PC-9 (cell line): ENCODE results near the gene CXCL17. TPM values are rescaled to one million over a fixed set of nuclear protein-coding genes. Genes with fewer than 3 reads are reported as not detected.

ENCODE experiments used
- BruUV-seq: library from RNA; stranded (reverse); fragments of 400-500 nt; replicated peaks from 2 replicates; lab custom pipeline; 2021; lab: Mats Ljungman, UMichigan
- CTCF ChIA-PET: fragments of 300-600 bp; sonication (Branson Sonifier 250); formaldehyde crosslinking; loops from one replicate; lab custom pipeline; 2022; ENCODE audit warnings: antibody characterized with exemption; lab: Charles Lee
- POLR2A ChIA-PET: fragments of 300-600 bp; sonication (Branson Sonifier 250); formaldehyde crosslinking; loops from one replicate; lab custom pipeline; 2022; ENCODE audit warnings: antibody characterized with exemption; ENCODE audit not compliant: unreplicated experiment; lab: Charles Lee
- DNase-seq, 2 experiments: peaks; one replicate each; pipeline versions ENCODE4 v3.0.0 to v3.0.0-alpha.2; 2015 to 2022; ENCODE audit warnings: mixed read lengths in 1 of 2
- H2AFZ ChIP-seq: fragments of 200-600 bp; sonication (generic); 2 replicates; pipeline ENCODE4 v1.8.1; 2017; ENCODE audit warnings: antibody characterized with exemption
- H3F3A ChIP-seq: fragments of 200-600 bp; sonication (generic); 2 replicates; pipeline ENCODE4 v1.8.1; 2017; ENCODE audit warnings: antibody characterized with exemption, mild to moderate bottlenecking, low read depth; ENCODE audit not compliant: insufficient read depth
- H3K27ac ChIP-seq: fragments of 200-600 bp; sonication (generic); 2 replicates; pipeline ENCODE4 v1.6.1; 2016; ENCODE audit warnings: mixed run types
- H3K27me3 ChIP-seq: fragments of 200-600 bp; sonication (generic); 2 replicates; pipeline ENCODE4 v1.6.1; 2016; ENCODE audit warnings: low read depth, mixed run types; ENCODE audit not compliant: insufficient read depth
- H3K36me3 ChIP-seq: fragments of 200-600 bp; sonication (generic); 2 replicates; pipeline ENCODE4 v1.6.1; 2016; ENCODE audit warnings: low read depth, mixed run types
- H3K4me1 ChIP-seq: fragments of 200-600 bp; sonication (generic); replicated peaks from 2 replicates; pipeline ENCODE4 v1.6.1; 2016; ENCODE audit warnings: mixed run types; ENCODE audit not compliant: insufficient read depth
- H3K4me2 ChIP-seq: fragments of 200-600 bp; sonication (generic); 2 replicates; pipeline ENCODE4 v1.6.1; 2017; ENCODE audit warnings: mixed run types
- H3K4me3 ChIP-seq: fragments of 200-600 bp; sonication (generic); 2 replicates; pipeline ENCODE4 v1.6.1; 2016; ENCODE audit warnings: mixed run types
- H3K79me2 ChIP-seq: fragments of 200-600 bp; sonication (generic); 2 replicates; pipeline ENCODE4 v1.6.1; 2017; ENCODE audit warnings: low read depth, mixed run types
- H3K9me2 ChIP-seq: fragments of 200-600 bp; sonication (generic); 2 replicates; pipeline ENCODE4 v1.8.1; 2017; ENCODE audit warnings: mild to moderate bottlenecking; ENCODE audit not compliant: insufficient read depth
- H3K9me3 ChIP-seq: fragments of 200-600 bp; sonication (generic); 2 replicates; pipeline ENCODE4 v1.8.1; 2016; ENCODE audit warnings: low read depth; ENCODE audit not compliant: insufficient read depth
- H4K20me1 ChIP-seq: fragments of 200-600 bp; sonication (generic); 2 replicates; pipeline ENCODE4 v1.8.1; 2017; ENCODE audit not compliant: insufficient read depth
- EZH2 ChIP-seq: fragments of 200-600 bp; sonication (generic); IDR thresholded peaks from 2 replicates; pipeline ENCODE4 v1.8.0; 2017; ENCODE audit warnings: antibody characterized with exemption, low read depth
- intact Hi-C: fragments of 100-400 bp; cut with micrococcal nuclease; formaldehyde crosslinking; loops from one replicate; pipeline ENCODE4 v1.10.0; 2022; ENCODE audit not compliant: unreplicated experiment
- total RNA-seq: library from RNA; stranded (reverse); gene quantifications from 2 replicates; pipeline ENCODE4 v1.2.3, GENCODE V29; 2021
- TF ChIP-seq, protein P1 (sequence below): fragments of 200-600 bp; sonication (generic); conservative IDR thresholded peaks from 2 replicates; pipeline ENCODE4 v1.6.1; 2017; ENCODE audit warnings: mixed run types, antibody characterized with exemption, mild to moderate bottlenecking, moderate library complexity

Gene CXCL17
- total RNA-seq, 1 experiment from 2014 or later: 0.41 TPM

DNA sequence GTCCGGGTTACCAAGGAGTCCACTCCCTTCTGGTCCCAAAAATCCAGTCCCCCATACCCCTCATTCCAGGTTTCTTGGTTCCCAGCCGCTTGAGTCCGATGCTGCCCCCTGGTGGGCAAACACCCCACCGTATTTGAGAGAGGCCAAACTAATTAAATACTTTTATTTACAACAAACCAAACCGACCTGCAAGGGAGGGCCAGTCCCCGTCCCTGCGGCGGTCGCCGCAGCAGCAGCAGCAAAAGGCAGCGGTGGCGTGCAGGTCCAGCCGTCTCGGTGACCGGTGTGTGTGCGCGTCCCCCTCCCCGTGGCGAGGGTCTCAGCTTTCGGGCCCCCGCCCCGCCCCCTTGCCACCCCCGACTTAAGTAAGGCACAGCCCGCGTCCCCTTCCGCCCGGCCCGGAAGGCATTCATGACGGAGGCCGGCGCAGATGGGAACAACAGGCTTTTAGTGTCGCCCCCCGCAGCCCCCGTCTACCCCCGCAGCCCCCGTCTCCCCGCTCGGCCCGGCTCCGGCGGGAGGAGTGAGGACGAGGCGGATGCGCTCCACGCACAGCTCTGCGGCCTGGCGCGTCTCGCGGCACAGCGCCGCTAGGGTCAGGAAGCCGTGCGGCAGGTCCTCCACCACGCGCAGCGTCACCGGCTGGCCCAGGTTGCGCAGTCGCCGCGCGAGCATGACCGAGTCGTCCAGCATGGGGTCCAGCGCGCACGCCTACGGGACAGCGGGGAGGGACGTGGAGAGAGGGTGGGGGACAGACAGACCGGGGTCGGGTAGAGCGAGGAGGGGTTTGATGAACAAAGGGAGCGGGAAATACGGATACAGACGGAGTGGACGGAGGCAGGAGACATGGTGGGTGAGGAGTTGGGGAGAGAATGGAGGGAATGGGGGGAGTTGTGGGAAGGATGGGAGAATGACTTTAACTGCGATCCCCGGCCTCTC, 41.1 kb downstream of the CXCL17 start:
- intact Hi-C loops: no loop called here
- POLR2A ChIA-PET: interaction anchor here (0.6 kb wide), 1 partner anchor 47 kb away, joined by 3 read pairs; no protein-coding TSS in a partner anchor
- H3K79me2 ChIP-seq: peaks cover 12% of the 10 kb centered on the region
- no peaks in the 10 kb centered on the region for H3K9me2 ChIP-seq
- no peaks in the 10 kb centered on the region for H3K36me3 ChIP-seq
- peaks cover 14% of the 10 kb centered on the region; the same call in 1 of the 2 replicates for H3F3A ChIP-seq
- BruUV-seq: no TSS peak
- TF ChIP-seq, protein P1, sequence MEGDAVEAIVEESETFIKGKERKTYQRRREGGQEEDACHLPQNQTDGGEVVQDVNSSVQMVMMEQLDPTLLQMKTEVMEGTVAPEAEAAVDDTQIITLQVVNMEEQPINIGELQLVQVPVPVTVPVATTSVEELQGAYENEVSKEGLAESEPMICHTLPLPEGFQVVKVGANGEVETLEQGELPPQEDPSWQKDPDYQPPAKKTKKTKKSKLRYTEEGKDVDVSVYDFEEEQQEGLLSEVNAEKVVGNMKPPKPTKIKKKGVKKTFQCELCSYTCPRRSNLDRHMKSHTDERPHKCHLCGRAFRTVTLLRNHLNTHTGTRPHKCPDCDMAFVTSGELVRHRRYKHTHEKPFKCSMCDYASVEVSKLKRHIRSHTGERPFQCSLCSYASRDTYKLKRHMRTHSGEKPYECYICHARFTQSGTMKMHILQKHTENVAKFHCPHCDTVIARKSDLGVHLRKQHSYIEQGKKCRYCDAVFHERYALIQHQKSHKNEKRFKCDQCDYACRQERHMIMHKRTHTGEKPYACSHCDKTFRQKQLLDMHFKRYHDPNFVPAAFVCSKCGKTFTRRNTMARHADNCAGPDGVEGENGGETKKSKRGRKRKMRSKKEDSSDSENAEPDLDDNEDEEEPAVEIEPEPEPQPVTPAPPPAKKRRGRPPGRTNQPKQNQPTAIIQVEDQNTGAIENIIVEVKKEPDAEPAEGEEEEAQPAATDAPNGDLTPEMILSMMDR: peak; percentile 91
- no peak for TF ChIP-seq EZH2
- no peak overlapping the region for H3K4me3 ChIP-seq
- H3K4me2 ChIP-seq: no peak overlapping the region
- no peaks in the 10 kb centered on the region for H3K27me3 ChIP-seq
- DNase-seq: peak; percentile 38 to 59
- peaks cover 8% of the 10 kb centered on the region for H3K4me1 ChIP-seq
- no peaks in the 10 kb centered on the region for H3K9me3 ChIP-seq
- CTCF ChIA-PET: no interaction called here
- no peaks in the 10 kb centered on the region for H4K20me1 ChIP-seq
- H2AFZ ChIP-seq: no peak overlapping the region
- H3K27ac ChIP-seq: no peak overlapping the region

DNA sequence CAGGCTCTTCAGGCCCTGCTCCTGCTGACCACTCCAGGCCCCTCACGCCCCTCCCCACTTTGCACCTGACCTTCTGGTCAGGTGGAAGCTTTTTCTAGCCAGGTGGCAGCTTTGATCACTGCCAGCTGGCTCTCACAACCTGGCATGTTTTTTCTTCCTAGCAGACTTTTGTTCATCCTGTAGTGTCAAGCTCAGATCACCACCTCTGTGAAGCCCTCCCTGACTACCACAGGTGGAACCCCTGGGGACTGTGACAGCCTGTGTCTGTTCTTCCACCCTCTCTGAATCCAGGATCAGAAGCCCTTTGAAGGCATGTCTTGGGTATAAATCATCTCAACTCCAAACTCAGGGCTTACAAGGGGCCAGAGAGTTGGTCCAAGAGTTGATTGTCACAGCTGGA, 42.3 kb downstream of the CXCL17 start:
- Histone ChIP-seq H3K4me2 (no peak overlapping the region), H3K9me3 (no peaks in the 10 kb centered on the region), H4K20me1 (no peaks in the 10 kb centered on the region), H3K27me3 (no peaks in the 10 kb centered on the region), H3K4me3 (no peak overlapping the region), H3K27ac (no peak overlapping the region), H3K36me3 (no peaks in the 10 kb centered on the region), H3K9me2 (no peaks in the 10 kb centered on the region), H3K79me2 (peaks cover 12% of the 10 kb centered on the region), H3F3A (peaks cover 20% of the 10 kb centered on the region; the same call in 1 of the 2 replicates), H2AFZ (no peak overlapping the region), H3K4me1 (peaks cover 17% of the 10 kb centered on the region)
- BruUV-seq: no TSS peak
- intact Hi-C loops: no loop called here
- TF ChIP-seq EZH2: no peak
- TF ChIP-seq, protein P1: no peak
- DNase-seq: no peak
- ChIA-PET CTCF (interaction anchor here (0.6 to 0.9 kb wide), 2 partner anchors 53 to 232 kb away, joined by 3 read pairs; no protein-coding TSS in a partner anchor), POLR2A (no interaction called here)

DNA sequence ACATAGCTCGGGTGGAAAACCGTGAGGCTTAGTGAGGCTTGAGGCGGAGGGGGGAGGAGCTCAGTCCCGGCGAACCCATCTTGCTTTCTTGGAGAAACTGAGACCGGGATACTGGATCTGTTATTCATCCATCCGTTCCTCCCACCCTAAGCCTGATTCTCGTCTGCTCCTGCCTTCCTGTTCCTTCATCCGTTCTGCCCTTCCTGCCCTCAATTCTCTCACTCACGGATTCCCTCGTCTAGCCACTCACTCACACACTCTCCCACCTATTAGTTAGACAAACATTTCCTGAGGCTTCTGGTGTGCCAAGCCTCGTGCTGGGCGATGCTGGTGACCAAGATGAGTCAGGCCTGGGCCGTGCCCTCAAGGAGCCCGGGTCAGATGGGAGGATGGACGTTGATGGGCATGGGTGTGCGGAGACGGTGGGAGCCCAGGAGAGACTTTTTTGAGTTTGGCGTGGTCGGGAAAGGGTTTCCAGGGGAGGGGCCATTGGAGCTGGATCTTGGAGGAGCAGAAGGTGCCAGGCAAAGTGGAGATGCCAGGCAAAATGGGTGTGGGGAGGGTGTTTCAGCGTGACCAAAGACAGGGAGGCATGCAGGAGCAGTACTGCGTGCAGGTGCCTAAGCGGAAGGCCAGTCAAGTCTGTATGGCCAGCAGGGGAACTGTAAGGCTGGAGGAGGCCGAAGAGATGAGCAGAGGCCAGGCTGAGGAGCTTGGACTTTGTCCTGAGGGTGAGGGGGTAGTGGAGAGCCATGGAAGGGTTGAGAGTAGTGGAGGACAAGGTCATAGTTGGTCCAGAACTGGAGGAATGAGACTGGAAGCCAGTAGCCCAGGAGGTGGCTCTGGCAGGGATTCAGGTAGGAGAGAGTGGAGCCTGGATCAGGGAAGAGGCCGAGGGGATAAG, 45.2 kb downstream of the CXCL17 start:
- peaks cover 20% of the 10 kb centered on the region; the same call in 1 of the 2 replicates for H3F3A ChIP-seq
- intact Hi-C loops: loop anchor here (2.0 kb wide), 2 partner anchors 73 to 155 kb away; partner anchors contain the start of genes GSK3A and MEGF8
- H2AFZ ChIP-seq: peak overlapping the region; percentile 88
- peaks cover 12% of the 10 kb centered on the region for H3K79me2 ChIP-seq
- peak overlapping the region; percentile 71 for H3K4me3 ChIP-seq
- H3K27me3 ChIP-seq: no peaks in the 10 kb centered on the region
- no peaks in the 10 kb centered on the region for H4K20me1 ChIP-seq
- H3K9me3 ChIP-seq: no peaks in the 10 kb centered on the region
- ChIA-PET POLR2A (interaction anchor here (0.5 to 1.1 kb wide), 9 partner anchors 41 to 1447 kb away, joined by 3 to 7 read pairs (median 6); no protein-coding TSS in a partner anchor), CTCF (interaction anchor here (0.6 to 1.0 kb wide), 4 partner anchors 24 to 155 kb away, joined by 3 to 10 read pairs (median 5); partner anchors contain the start of gene GSK3A)
- peak overlapping the region; percentile 93 for H3K4me2 ChIP-seq
- no peak for TF ChIP-seq EZH2
- TF ChIP-seq, protein P1: no peak
- peaks cover 27% of the 10 kb centered on the region for H3K4me1 ChIP-seq
- no peaks in the 10 kb centered on the region for H3K9me2 ChIP-seq
- TSS peak; percentile 77 for BruUV-seq
- H3K36me3 ChIP-seq: no peaks in the 10 kb centered on the region
- peak in 1 of 2 experiments; percentile 20 for DNase-seq
- H3K27ac ChIP-seq: peak overlapping the region; percentile 86
